ENCODE data around the gene MRPL49.

The MRPL49 gene

DNA sequence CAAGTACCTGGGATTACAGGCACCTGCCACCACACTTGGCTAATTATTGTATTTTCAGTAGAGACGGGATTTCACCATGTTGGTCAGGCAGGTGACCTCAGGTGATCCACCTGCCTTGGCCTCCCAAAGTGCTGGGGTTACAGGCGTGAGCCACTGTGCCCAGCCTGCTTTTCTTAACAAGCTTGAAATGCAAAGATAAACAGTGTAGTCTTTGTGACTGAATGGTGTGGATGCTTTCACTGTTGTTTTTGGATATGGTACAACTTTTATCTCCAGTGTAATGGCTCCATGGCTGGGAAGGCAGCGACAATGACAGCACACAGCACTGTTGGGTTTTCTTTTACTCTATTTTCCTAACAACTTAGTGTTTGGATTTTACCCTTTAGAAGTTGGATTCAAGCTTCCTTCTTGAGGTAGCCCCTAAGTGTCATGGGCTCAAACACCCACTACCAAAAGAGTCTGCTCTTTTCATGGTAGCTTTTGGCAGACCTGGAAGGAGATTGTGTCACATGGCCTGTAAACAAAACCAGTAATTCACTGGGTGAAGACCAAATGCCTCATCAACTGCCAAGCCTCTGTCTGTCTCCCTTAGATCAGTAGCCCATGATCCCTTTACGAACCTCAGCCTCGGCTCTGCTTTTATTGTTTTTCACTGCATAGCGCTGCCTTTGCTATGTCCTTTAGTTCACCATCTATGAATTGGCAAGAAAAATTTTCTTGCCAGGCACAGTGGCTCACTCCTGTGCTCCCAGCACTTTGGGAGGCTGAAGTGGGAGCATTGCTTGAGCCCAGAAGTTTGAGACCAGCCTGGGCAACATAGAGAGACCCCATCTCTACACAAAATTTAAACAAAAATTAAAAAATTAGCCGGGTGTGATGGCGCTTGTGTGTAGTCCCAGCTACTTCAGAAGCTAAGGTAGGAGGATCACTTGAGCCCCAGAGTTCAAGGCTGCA, 19.7 kb upstream of the MRPL49 start:
- DNase-seq (ENCODE audit: low spot score): no peak

DNA sequence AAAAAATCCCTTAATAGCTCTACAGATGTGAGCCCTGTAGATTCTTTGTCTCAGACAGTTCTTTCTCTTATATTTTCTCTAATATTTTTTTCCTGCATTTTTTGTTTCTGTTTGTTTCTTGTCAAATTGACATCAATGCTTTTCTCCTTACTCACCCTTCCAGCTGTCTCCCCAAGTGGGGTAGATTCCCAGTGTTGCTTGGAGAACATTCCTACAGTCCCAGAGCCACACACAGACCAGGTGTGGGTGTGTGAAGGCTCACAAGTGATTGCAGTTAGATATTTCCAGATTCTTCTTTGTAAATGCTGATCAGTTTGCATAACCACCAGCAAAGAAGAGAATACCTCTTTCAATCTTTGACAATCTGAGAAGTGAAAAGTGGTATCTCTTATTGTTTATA, 18.6 kb upstream of the MRPL49 start:
- no peak for DNase-seq (ENCODE audit: low spot score)

DNA sequence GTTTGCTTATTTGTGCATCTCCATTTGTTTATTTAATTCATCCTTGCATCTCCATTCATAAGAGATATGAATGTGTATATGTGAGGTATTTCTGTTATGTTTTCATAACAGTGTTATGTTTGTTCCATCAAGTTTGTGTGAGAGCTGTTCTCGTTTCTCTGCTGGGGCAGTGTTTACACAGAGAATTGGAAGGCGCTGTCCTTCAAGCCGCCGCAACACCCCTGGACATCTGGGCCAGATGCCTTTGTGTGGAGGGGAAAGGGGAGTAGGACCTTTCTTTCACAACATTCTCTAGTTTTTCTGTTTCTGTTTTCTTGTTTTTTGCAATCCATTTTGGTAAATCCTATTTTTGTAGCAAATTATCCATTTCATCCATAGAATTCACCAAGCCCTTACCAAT, 17.5 kb upstream of the MRPL49 start:
- no peak for DNase-seq (ENCODE audit: low spot score)

- DNase-seq (ENCODE audit: low spot score): no peak
Measured at GRCh38 chr11:65107078-65107477, 15.0 kb upstream of the MRPL49 start.

GRCh38 chr11:65107751-65108468, 14.2 kb upstream of the MRPL49 start:
- no peak for DNase-seq (ENCODE audit: low spot score)

- DNase-seq (ENCODE audit: low spot score): no peak
Measured at GRCh38 chr11:65108469-65109123, 13.5 kb upstream of the MRPL49 start.

GRCh38 chr11:65109231-65110198, 12.6 kb upstream of the MRPL49 start:
- no peak for DNase-seq (ENCODE audit: low spot score)

DNA sequence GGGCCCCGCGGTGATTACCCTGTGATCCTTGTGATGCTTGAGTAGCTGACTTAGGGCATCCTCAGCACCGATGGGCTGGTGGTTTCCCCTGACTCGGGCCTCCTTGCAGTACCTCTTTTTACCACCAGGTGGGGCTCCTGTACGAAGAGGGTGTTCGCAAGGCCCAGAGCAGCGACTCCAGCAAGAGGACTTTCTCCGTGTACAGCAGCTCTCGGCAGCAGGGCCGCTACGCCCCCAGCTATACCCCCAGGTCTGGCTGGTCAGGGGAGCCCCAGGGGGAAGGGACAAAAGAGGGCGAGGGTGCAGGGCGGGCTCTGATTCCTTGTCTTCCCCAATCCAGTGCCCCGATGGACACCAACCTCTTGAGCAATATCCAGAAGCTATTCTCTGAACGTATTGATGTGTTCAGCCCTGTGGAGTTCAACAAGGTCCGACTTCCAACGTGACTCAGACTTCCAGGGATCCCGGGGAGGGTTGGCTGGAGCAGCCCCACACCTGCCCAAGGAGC, 11.7 kb upstream of the MRPL49 start:
- DNase-seq (ENCODE audit: low spot score): peak; percentile 88

DNA sequence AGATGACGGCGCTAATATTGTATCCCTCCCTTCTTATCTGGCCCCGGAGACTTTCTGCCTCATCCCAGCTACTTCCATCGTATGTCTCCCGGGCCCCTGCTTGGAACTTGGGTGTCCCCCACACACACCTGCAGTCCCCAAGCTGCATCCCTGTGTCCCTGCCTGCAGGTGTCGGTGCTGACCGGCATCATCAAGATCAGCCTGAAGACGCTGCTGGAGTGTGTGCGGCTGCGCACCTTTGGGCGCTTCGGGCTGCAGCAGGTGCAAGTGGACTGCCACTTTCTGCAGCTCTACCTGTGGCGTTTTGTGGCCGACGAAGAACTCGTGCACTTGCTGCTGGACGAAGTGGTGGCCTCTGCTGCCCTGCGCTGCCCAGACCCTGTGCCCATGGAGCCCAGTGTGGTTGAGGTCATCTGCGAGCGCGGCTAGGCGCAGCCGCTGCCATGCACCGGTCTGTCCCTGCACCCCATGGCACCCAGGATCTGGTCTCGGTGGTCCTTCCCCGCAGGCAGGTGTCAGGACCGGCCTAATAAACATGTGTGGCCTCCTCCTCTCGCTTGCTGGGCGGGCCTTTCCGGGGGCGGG, 10.9 kb upstream of the MRPL49 start:
- DNase-seq (ENCODE audit: low spot score): no peak

DNA sequence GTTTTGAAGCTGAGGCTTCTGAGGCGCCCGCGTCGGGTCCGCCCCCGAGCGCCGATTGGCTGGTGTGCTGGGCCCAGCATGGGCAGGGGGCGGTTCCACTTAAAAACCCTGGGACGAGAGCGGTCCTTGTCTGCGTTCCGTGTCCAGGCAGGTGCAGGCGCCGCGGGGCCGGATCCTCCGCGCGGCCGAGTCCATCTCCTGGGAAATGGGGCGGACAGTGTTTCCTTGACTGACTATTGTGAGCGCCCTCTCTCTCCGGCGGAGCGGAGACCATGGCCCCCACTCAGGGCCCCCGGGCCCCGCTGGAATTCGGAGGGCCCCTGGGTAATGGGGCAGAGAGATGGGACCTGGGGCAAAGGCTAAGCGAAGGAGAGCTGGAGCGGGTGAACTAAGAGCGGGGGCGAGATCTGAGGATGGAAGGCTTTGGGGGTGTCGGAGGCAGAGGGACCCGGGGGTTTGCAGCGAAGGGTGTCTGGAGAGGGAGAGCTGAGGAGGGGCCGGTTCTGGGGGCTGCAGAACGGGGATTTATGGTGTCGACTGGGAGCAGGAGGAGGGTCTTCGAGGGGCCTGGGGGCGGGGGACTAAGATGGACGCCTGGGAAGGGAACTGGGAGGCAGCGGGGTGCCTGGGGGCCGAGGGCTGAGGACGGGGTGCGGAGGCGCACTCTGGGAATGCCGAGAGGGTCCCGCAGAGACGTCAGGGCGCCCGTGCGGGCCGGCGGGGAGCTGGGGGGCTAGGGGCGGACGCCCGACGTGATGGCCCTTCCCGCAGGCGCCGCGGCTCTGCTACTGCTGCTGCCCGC, 10.2 kb upstream of the MRPL49 start, which contains the start of gene TM7SF2:
TM7SF2 (plus strand) TSS at position 129 of the 802 bp plus-strand sequence; CDS start at position 273, 144 bp downstream.
- DNase-seq (ENCODE audit: low spot score): peak; percentile 96

DNA sequence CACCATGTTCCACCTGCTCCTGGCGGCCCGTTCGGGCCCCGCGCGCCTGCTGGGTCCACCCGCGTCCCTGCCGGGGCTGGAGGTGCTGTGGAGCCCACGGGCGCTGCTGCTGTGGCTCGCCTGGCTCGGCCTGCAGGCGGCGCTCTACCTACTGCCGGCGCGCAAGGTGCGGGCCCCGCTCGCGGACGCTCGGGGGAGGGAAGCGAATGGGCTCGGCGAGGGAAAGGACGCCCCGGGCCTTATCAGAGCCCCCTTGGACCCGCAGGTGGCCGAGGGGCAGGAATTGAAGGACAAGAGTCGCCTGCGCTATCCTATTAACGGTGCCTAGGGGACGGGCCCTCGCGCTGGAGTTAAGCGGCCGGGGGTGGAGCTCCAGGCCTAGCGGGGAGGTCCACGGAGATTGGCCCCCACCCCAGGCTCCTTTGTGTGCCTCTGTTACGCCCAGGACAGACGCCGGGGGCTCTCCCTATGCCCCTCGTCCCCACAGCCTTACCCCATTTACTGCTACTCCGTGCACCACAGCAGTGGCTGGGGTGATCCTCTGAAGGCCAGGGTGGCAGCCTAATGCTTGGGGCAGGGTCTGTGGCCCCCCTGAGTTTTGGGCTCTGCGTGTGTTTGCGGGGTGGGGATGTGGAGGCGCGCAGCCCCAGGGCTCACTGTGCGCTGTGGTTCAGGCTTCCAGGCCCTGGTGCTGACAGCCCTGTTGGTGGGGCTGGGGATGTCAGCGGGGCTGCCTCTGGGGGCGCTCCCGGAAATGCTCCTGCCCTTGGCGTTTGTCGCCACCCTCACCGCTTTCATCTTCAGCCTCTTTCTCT, 9.4 kb upstream of the MRPL49 start:
- peak; percentile 72 for DNase-seq (ENCODE audit: low spot score)

DNA sequence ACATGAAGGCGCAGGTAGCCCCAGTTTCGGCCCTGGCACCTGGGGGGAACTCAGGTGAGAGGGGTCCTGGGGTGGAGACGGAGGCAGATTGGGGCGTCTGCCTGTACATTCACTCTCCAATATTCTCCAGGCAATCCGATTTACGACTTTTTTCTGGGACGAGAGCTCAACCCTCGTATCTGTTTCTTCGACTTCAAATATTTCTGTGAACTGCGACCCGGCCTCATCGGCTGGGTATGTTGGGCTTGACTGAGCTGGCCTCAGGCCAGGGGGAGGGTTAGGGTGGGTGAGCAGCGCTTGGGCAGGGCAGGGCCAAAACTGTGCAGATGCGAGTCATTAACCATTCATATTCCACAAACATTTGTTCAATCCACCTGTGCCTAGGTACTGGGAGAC, 8.8 kb upstream of the MRPL49 start:
- peak; percentile 56 for DNase-seq (ENCODE audit: low spot score)

GRCh38 chr11:65113839-65114238, 8.3 kb upstream of the MRPL49 start:
- no peak for DNase-seq (ENCODE audit: low spot score)

- DNase-seq (ENCODE audit: low spot score): no peak
Measured at GRCh38 chr11:65114538-65115171, 7.5 kb upstream of the MRPL49 start.

DNA sequence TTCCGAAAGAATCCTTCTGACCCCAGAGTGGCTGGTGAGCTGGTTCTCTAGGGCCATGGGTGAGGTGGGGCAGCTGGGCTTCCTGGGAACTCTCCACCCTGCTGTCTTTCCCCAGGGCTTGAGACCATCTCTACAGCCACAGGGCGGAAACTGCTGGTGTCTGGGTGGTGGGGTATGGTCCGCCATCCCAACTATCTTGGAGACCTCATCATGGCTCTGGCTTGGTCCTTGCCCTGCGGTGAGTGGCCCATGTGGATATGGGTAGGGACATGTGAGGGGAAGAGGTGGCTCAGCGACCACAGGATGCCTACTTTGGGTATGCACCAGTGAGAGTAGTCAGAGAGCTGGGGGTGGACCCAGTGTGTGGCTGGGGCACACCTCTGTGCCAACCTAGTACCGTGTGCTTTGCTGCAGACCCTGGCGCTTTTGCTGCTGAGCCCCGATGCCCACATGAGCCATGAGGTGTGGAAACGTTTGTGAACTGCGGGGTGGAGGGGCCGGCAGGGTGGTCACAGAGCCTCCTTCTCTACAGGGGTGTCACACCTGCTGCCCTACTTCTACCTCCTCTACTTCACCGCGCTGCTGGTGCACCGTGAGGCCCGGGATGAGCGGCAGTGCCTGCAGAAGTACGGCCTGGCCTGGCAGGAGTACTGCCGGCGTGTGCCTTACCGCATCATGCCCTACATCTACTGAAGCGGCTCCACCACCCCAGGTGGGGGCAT, 6.6 kb upstream of the MRPL49 start:
- no peak for DNase-seq (ENCODE audit: low spot score)

GRCh38 chr11:65116370-65117205, 5.5 kb upstream of the MRPL49 start:
- peak; percentile 93 for DNase-seq (ENCODE audit: low spot score)

All from RKO (cell line).